GF-D8 (cell line): ENCODE results near the gene PPP1R9B.

Source experiments
- DNase-seq: peaks from one replicate; lab custom pipeline; 2025; lab: John Stamatoyannopoulos, UW

PPP1R9B gene

DNA sequence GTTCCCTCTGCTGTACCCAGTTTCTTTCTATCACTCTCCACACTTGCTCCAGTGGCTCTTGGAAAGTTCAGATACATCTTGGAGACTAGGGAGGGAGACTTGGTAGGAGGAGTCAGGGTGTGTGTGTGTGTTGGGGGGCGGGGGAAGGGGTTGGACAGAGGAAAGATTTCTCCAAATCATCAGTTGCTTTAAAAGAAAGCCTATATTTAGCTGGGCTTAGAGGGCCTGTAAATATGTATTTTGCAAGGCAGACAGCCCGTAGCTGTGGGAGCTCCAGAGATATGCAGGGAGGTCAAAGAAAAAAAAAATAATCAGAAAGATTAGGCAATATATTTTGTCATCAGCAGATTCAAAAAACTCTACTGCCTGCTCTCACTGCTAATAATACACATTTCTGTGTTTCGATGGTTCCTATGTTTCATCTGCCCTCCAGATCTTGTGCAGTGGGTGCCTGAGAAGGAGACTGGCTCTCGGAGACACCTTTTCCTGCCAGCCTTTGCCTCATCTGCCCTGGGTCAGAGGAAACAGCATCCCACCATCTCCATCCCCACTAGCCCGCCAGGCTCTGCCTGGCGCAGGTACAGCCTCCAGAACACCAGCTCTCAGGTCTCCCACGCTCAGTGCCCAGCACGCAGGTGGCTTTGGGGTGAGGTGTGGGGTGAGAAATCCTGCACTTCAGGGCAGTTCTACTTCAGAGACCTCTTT, 4.8 kb upstream of the PPP1R9B start:
- no peak for DNase-seq

- DNase-seq = no peak
Observed at GRCh38 chr17:50154604-50155003, 4.1 kb upstream of the PPP1R9B start.

DNA sequence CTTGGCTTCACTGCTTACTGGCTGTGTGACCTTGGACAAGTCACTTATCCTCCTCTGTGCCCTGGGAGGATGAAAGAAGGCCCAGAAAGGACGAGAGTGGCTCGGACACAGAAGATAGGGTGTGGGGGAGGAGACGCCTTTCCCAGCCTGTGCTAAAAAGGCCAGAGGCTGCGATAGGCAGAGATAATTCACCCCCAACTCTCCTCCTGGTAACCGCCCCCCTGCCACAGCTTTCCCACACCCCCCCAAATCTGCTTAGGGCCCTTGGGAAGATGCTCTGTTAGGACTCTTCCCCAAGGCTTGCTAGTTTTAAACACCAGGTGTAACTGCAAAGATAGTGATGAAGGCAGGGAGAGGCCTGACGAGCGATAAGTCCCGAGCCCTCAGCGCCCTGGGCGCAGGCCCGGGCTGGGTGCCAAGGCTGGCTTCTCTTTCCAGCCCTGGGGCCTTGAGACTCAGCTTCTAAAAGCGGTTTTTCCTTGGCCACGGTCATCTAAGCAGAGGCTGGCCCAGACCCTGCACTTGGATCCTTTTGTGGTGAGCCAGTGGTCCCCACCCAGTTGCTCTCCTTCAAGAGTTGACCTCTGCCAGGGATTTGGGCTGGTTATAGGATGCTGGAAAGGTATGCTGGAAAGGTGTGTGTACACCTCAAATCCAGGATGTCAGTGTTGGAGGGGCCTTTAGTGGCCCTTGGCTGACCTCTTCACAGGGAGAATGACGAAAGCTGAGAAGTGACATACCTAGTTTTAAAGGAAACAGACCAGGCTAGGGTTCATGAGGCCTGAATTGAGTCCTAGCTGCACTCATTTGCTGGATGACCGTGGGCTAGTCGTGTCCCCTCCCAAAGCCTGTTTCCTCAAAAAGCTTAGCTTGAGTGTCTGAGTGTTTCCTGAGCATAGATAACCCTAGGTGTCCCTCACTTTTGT, 3.4 kb upstream of the PPP1R9B start:
- DNase-seq = no peak

DNA sequence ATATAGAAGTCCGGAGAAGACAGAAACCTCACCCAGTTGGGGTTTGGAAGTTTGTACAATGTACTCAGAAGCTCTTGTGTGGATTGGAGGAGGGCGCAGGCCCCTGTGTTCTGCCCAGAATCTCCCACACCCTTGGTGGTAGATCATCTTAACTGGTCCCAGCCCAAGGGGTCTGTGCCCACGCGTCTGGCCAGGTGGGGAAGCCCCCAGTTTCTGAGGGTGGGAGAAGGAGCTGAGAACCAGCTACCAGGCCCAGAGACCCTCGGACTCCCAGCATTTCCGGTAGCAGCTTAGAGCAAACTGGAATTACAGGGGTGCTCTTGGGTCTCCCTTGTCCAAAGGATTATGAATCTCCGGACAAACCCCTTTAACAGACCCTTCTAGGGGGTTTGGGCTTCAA, 2.3 kb upstream of the PPP1R9B start:
- no peak for DNase-seq

DNA sequence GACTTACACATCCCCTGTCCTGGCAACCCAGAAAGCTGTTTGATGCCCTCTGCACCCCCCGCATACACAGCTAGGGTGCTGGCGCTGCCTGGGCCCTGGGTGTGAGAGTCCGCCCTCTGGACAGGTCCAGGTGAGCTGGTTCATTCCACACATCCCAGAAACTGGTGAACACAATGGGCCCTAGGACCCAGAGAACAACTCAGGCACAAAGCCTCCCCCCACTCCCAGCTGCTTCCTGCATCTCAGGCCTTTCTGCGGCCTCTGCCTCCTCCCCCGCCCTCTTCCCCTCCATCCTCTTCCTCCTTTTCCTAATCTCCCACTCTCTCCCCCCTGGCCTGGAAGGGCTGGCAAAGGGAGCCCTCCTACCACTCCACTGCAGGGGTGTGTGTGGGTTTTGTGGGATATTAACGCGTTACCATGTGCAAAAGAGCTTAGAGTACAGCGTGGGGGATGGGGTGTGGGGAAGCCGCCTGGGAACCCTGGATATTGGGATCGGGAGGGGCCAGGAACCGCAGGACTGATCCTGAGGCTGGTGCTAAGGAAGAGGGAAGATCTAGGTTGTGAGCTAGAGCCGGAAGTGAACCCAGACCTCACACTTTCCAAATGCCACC, 1.6 kb upstream of the PPP1R9B start:
- DNase-seq = peak; percentile 39

DNA sequence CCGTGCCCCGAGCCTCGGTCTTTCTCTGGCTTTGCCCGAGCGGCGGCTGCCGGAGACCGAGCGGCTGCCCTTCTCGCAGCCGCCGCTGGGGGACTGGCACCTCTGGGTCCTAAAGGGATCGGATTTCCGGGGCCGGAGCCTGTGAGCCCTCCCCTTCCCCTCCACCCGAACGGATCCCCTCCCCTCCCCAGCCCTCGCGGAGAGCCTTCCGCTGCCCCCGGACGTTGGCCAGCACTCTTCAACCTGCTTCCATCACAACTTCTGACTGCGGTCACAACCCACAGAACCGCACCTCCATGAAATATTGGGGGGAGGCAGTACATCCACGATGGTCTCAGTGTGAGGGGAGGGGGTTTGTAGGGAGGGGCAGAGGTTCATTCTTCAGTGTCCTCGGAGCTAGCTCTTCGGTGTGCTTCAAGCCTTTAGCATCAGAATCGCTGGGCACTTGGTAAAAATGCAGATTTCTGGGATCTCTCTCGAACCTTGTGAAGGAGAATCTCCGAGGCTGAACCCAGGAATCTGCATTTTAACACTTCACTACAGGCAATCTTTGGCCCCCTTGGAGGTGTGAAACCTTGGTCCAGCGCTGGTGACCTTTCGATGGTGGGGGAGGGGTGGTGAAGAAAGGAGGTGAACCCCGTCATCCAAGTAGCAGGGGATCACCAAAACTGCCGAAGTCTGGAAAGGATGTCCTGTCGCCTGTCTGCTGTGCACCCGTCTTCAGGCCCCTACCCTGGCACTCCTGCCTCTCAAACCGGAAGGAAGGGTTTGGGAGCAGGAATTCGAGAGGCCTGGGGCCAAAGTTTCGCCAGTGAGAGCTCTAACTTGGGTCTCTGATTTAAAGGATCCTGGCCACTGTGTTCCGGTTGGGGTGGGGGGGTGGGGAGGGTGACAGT, 812 bp upstream of the PPP1R9B start:
- DNase-seq = peak; percentile 61

- DNase-seq = no peak
Observed at GRCh38 chr17:50149417-50150353, 792 bp downstream of the PPP1R9B start.

- no peak for DNase-seq
Observed at GRCh38 chr17:50149091-50149416, 1.4 kb downstream of the PPP1R9B start.

- peak; percentile 52 for DNase-seq
Observed at GRCh38 chr17:50148226-50149090, 2.0 kb downstream of the PPP1R9B start.

DNA sequence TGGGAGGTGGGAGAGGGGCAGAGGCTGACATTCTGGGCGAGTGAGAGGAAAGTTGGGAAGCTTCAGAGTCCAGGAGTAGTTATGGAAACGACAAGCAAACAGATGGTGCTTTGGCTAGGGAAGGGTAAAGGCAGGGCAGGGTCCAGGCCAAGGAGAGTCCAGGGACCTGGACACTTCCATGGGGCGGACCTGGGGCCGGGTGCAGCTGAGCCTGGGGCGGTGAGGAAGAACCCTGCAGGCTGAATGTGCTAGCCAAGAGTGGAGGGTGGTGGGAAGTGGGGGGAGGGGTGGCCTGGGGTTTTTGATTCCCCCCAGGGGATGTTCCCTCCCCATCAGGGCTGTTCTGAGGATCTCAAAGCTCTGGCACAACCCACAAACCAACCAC, 2.6 kb downstream of the PPP1R9B start:
- DNase-seq = no peak

DNA sequence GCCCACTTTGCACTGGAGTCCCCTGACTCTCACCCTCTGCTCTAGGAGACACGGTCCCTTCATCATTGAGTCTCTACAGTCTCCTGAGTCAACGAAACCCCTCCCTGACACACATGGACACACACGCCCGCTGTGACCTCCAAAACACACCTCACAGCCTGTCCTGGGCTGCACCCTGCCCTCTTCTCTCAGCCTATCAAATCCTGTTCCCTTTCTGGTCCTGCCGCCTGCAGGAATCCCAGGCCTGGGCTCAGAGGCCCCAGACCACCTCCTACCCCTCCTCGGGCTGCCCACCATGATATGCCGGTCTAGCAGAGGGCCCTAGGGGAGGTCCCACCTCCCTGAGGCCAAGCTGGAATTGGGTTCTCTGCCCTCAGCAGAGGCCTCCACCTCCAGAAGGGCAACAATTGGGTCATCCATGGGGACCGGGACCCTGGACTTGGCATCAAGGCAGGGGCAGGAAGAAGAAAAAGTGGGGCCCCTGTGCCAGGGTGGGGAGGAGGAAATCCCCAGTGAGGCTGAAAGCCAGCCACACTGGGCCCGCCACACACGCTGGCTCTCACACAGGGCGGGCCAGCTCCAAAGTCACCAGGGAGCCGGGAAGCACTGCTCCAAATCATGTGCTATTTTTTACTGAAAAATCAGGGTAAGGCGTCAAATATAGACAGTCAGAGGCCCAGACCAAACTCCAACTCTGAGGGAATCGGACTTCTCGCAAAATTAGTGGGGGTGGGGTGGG, 3.4 kb downstream of the PPP1R9B start:
- DNase-seq = no peak

DNA sequence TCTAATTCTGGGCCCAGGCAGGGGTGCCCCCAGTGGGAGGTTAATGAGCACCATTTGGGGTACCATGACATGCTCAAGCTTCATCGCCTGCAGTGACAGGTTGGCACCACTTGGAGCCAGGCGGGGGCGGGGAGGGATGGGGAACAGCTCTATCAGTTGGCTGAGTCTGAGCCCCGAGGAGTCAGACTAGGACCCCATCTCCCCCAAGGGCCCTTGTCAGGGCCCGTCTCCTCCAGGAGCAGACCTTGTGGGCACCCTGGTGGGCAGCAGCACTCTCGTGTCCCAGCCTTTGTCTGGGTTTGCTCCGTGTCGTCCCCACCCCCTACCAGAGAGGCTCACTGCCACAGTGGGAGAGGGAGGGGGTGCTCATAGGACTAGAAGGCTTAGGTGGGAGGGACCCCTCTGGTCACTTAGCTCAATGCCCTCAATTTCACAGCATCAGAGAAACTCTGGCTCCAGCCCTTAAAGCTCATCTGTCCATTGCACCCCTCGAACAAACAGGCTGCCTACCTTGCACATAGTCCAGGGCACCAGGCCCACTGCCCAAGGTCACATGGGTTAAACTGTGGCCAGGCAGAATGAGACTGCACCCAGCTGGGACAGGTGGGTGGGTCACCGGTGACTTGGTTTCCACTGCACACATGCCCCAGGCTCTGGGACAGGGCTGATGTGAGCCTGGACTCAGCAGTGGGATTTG, 4.1 kb downstream of the PPP1R9B start:
- DNase-seq = no peak

GRCh38 chr17:50145532-50146229, 4.8 kb downstream of the PPP1R9B start:
- no peak for DNase-seq

DNA sequence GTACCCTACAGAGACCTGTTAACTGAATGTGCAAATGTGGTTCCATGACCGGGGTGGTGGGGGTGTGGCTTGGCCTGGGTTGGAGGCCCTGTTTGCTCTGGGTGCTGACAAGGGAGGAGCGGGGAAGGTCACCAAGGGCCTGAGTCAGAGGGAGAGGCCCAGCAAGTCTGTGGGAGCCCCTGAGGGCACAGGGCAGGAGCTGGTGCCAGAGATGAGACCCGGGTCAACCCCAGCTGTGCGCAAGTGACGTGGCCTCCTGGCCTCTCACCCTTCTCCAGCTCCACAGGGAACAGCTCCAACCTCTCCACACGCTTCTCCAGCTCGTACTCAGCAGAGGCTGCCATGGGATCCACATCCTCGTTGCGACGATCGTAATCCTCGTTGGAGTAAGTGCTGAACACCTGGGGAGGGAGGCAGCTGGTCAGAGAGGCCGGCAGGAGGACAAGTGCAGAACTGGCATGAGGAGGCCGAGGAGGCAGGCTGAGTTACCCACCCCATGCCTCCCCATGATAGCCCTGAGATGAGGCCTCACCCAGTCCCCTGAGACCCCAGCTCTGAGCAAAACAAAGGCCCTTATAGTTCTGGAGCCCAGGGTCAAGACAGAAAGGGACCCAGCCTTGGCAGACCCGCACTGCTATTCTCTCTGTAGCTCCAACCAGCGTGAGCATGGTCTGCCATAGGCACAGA, 5.5 kb downstream of the PPP1R9B start:
- DNase-seq = no peak

- no peak for DNase-seq
Observed at GRCh38 chr17:50144355-50144754, 6.1 kb downstream of the PPP1R9B start.

DNA sequence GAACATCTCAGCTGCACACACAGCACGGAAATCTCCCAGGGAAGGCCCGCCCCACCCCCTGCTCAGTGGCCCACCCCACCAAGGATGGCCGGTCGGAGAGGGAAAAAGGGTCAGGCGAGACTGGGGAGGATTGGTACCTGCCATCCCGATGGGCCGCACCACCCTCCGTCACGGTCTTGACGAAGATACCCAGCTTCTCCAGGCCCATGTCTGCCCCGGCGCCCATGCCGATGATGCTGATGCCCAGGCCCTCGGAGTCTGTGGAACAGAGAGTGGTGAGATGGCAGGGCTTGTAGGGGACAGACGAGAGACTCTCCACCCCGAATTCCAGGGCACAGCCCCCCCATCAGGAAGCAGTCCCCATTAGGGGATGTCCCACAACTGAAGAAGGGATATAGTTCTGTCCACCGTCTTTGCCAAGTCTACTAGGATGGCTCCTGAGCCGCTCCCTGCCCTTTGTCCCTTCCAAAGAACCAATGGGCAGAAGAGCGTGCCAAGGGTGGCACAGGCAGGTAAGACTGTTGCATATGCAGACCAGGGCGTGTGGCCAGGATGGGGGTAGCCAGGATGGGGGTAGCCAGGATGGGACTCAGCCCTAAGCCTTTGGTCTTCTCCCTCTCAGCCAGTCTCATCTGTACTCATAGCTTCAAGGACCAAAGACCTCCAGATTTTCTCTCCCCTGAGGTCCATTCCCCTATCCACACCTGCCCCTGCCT, 6.9 kb downstream of the PPP1R9B start:
- DNase-seq = no peak

GRCh38 chr17:50141745-50142110, 8.7 kb downstream of the PPP1R9B start:
- DNase-seq = no peak
